MV-4-11 (cell line): ENCODE data around the gene SMIM45.

Experiments
- DNase-seq: peaks from one replicate; lab custom pipeline; 2025; lab: John Stamatoyannopoulos, UW

Gene SMIM45

DNA sequence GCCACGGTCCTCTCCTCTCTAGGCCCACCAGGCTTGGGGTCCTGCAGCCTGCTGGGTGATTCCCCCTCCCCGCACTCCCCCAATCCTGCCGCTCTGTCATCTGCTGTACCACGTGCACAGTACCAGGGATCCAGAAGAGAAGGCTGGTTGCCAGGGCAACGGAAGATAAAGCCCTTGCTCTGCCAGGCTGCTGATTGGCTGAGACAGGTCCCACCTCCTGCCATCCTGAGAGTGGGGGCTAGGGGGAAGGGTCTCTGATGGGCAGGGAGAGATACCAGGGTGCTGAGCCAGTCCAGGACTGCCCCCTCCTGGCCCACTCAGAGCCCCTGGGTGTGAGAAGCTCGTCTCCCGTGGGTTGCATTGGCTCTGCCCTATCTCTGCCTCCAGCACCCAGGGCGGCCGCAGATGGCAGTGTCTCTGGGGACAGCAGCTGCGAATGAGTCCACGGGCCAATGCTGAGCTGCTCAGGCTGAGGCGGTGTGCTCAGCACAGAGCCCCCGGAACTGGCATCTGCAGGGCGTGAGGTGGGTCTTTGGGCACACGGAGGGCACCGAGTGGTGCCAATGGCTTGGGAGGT lies at the start of gene SMIM45:
Gene SMIM45, plus strand, starts transcription at position 253 of the 577 bp plus-strand sequence.
- no peak for DNase-seq

DNA sequence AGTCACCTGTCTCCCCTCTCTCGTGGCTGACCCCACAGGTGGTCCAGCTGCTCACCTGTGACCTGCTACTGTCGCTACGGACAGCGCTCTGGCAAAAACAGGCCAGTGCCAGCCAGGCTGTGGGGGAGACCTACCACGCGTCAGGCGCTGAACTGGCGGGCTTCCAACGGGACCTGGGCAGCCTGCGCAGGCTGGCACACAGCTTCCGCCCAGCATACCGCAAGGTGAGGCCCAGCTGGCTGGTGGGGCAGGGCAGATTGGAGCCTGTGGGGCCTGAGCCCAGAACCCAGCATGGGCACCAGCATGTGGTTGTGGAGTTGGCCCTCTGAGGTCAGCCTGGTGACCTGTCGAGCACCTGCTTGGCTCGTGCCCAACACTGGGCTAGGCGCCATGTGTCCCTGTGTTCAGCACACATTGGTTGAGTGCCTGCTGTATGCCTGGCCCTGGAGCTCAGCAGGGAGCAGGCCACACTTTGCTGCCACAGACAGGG lies 49.0 kb upstream of the SMIM45 start:
- no peak for DNase-seq

DNA sequence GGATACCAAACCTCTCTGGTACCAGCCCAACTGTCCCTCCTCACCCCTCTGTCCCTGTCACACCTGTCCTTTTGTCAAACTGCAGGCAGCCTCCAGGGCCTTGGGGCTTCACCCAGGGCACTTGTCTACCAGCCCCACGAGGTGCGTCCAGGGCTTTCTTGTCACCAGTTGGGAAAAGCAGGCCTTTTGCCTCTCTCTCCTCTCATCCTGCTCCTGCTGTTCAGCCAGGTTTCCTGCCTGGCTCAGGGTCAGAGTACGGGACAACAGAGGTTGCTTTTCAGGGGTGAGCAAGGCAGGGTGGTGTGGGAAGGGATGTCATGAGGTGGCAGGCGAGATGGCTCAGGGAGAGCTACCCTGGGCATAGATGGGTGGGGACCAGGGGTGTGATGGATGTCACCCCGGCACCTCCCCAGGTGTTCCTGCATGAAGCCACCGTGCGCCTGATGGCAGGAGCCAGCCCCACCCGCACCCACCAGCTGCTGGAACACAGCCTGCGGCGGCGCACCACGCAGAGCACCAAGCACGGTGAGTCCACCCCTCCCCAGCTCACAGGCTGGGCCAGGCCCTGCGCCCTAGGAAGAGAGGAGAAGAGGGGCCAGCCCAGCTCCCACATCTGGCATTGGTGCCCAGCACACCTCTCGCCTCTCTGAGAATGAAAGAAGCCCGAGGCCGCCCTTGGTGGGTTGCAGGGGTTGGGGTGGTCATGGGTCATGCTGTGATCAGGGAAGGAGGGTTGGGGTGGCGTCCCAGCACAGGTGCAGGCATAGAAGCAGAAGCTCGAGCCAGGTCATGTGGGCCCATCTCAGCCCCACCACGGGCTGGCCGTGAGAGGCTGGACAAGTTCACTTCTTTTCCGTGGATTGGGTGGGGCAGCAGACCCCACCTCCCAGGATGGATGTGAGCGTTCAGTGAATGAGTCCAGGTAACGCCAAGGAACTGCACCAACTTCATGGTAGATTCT lies 47.2 kb upstream of the SMIM45 start:
- DNase-seq: no peak

DNA sequence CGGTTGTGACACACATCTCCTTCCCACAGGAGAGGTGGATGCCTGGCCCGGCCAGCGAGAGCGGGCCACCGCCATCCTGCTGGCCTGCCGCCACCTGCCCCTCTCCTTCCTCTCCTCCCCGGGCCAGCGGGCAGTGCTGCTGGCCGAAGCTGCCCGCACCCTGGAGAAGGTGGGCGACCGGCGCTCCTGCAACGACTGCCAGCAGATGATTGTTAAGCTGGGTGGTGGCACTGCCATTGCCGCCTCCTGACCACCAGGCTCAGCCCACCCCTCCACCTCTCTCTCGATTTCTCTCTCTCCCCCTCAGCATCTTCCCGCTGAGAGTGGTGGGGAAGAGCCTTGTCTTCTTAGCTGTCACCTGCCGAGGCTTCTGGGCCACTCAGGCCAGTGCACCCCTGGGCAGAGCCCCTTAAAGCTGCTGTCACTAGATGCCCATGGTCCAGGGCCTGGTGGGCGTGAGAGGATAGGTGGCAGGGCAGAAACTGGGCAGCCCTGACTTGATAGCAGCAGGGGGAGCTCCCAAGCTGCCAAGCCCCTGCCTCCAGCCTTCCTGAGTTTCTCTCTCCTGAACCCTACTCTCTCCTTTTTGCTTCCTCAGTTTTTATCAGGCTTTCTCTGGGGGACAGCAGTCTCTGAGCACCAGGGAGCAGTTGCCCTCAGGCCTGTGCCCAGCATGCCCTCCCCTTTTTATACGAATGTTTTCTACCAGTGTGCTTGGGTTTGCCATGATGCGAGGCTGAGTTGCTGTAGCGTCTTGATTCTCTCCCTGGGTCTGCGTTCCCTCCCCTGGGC lies 46.3 kb upstream of the SMIM45 start:
- no peak for DNase-seq

DNA sequence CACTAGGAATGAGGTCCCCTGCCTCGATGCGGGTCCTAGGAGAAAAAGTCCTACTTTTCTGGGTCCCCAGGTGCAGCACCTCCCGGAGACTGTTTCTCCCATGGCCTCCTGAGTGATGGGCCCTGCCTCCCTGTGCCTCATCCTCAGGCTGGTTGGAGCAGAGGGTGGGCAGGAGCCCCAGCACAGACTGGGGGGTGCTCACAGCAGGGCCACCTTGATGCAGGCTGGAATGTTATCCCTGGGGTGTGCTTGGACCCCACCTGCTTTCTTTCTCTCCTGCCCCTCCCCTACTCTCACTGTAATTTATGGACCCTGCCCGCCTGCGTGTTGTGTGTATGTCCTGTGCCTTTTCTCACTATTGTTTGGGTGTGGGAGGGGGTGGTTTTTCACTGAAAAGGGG lies 45.1 kb upstream of the SMIM45 start:
- no peak for DNase-seq

DNA sequence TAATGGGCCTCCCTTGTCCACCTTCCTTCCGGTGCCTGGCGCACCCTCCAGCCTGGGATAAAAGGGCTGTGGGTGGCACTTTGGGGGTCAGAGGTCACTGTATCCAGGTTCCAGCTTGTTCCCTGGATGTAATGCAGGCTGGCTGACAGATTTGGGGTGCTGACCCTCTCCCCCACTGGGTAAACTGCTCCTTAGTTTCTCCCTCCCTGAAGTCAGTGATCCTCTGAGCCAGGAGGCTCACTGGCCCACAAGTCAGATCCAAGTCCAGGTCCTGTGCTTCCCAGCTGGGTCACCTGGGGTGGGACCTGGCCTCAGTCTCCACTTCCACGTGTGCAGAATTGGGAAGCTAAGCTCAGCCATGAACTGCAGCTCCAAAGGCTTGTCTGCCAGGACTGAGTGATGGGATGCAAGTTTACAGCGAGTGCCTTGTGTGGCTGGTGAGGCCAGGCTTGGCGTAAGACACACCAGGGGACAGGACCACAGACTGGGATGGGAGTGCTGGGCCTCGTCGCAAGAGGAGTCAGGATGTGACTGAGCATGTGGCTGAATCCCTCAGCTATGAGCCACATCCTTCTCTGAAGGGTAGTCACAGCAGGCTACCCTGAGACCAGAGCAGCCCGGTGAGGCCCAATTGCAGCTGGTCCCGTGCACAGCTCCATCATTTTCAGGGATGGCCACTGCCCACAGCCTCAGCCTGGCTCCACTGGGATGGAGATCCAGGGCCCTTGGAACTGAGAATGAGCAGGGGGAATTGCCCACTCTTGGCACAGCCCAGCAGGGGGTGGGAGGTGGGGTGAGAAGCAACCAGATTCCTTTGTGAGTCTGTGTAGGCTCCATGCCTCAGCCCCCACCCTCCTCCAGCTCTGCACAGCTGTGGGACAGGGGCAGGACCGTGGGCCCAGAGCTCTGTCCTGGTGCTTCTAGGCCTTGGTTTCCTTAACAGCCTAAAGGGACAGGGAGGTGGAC lies 44.2 kb upstream of the SMIM45 start:
- peak; percentile 37 for DNase-seq

DNA sequence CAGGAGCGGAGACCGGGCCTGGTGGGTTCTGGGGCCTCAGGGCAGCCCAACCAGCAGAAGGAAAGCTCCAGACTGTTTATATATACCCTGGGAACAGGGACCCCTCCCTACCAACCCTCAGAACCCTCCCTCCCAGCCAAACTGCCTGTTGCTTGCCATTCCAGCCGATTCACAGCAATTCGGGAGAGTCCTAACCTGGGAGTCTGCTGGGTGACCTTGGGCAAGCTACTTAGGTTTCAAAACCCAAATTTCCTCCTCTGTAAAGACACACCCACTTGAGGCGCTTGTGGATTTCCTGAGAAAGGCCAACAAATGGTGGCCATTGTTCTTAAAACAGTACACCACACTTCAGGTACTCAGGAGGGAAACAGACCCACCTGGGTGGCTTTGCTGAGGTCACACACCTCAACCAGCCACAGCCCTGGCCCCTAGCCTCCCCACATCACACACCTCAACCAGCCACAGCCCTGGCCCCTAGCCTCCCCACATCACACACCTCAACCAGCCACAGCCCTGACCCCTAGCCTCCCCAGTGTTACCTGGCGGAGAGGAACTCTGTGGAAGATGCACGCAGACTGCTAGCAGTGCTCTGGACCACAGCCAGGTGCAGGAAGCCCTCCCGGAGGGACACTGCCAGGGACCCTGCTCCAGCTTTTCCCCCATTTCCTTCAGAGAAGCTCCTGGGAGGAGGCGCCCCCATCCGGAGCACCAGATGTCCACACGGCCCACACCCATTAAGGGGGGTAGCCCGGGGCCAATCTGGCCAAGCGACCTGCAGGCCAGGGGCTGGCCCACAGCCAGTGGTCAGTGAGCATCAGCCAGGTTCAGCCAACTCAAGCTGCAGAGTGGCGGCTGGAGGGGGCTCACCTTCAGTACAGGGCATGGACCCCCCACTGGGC lies 43.3 kb upstream of the SMIM45 start:
- peak; percentile 36 for DNase-seq

DNA sequence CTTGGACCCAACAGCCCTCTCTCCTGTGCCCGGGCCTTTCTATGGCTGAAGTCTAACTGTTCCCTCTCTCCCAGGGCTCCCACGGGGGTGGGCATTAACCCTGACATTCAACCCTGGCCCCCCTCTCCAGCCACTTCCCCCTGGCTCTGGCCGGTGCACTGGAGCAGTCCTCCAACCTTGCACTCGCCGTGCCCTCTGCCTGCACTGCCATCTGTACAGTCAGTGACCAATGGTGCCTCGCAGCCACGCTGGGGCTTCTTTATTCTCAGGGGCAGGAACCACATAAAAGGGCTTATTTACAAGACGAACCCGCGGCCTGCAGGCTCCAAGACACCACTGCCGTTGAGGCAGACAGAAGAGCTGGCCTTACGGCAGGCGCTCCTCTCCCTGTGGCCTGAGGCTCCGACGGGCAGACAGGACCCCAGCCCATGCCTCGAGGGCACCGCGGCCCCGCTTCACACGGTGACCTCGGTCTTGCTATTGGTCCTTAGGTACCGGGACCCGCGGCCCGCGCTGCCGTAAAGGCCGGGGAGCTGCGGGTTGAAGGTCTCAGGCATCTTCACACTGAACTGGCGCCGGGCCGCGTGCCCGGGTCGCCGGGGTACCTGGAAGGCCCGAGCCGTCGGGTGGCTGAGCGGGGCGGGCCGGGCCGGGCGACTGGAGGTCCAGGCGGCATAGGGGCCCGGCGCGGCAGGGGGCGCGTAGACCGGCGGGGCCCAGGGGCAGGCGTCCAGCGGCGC lies 42.5 kb upstream of the SMIM45 start:
- no peak for DNase-seq

DNA sequence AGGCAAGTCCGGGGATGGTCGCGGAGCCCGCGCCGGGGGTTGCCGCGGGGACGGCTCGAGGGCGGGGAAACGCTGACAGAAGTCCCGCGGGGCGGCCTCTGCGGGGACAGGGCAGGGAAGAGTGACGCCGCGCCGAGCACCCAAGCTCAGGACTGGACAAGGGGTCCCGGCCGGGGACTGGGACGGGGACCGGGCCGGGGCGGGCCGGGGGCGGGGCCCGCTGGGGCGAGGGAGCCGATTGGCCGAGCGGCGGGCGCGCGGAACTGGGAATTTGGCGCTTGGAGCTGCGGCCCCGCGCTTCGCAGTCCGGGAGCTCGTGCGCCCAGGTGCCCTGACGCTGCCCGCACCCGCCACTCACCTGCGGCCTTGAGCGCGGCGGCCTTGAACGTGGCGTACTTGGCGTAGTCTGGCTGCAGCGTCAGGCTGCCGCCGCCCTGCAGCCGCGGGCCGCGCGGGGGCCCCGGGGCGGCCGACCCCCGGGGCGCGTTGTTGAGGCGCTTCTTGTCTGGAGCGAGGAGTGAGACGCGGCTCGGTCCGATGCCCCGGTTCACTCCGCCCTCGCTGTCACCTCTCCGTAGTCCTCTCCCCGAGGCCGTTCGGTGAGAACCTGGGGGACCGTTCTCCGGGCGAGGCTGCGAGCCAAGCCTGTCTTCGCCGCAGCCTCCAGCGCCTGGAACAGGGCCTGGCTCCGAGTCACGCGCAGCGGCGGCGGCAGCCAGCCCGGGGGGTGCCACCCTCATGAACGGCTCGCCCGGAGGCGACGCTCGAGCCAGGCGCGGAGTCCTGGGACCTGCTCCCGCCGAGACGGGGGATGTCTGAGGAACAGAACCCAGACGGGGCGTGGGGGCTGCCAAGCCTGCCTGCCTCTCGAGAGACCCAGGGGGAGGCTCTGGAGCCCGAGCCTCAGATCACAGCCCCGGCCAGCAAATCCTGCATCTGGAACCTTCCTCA lies 41.6 kb upstream of the SMIM45 start:
- no peak for DNase-seq

DNA sequence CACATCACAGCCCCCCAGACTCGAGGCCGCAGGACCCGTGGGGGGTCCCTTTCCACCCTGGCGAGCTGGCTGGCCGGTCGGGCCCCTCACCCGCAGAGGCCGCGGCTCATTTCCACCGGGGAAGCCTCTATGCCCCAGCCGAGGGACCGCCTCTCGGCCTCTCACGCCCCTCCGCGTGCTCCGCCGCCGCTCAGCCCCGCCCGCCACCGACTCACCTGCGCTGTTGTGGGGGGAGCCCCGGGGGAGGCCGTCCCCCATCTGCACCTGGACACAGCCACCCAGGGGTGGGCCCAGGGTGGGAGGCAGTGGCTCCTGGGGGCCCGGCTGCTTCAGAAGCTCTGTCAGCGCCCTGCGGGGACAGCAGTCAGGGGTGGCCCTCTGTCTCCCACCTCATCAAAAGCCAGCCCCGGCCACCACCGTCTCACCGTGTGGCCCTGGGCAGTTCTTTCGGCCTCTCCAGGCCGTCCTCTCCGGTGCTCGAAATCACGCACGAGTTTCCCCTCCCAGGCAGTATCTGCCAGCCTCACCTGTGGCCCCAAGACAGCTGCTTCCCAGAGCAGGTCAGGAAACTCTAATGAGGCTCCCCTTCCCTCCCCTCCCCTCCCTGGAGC lies 40.8 kb upstream of the SMIM45 start:
- DNase-seq: no peak

DNA sequence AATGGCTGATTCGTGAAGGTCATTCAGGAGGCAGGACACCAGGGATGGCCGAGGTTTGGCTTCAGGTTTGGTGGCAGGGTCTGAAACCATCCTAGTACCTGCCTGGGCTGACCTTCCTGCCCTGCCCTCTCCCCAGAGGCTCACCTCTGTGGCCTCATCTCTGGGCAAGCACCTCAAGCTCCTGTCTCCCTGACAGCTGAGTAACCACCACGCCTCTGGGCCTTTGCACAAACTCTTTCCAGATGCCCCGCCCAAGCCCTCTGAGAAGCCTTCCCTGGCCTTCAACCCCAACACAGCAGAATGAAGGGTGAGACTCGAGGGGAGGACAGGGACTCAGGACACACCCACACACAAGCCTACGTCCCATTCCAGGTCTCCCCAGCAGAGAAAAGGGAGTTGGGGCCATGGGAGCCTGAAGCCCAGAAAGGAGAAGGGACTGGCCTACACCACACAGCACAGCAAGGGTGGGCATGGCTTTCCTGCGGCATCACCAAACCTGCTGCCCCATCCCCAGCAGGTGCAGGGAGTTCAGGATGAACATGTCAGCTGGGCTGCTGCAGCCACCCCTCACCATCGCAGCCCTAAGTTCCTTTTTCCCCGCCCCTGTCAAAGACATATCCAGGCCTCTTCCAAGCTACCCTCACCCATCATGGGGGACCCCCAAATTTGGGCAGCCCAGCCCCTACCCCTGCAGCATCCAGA lies 39.5 kb upstream of the SMIM45 start:
- DNase-seq: no peak

DNA sequence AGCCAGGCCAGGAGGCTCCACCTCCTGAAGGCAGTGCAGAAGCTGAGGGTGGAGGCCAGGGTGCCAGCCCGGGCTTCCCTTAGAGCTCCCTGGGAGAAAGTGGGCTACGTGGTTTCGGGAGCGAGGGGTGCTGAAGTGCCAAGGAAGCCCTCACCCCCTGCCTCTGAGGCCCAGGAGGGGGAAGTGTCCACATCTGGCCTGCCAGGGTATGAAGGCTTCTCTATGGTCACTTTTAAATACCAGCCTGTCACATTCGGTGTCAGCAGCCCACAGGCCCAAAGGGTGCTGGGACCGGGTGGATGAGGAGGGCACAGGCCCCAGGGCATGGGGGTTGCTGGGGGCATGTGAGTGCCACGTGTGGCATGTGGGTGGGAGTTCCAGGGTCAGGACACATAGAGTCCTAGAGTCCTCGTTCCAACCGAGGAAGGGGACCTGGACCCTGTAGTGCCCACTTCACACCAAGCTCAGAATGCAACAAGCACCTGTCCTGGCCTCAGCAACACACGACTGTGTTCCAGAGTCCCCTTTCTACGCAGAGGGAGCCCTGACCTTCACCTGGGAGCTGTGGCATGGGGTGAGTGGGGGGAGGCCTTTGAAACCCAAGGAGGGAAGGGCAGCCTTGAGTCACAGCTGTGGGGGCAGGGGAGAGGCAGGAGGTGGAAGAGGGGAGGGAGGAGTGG lies 38.8 kb upstream of the SMIM45 start:
- DNase-seq: no peak

DNA sequence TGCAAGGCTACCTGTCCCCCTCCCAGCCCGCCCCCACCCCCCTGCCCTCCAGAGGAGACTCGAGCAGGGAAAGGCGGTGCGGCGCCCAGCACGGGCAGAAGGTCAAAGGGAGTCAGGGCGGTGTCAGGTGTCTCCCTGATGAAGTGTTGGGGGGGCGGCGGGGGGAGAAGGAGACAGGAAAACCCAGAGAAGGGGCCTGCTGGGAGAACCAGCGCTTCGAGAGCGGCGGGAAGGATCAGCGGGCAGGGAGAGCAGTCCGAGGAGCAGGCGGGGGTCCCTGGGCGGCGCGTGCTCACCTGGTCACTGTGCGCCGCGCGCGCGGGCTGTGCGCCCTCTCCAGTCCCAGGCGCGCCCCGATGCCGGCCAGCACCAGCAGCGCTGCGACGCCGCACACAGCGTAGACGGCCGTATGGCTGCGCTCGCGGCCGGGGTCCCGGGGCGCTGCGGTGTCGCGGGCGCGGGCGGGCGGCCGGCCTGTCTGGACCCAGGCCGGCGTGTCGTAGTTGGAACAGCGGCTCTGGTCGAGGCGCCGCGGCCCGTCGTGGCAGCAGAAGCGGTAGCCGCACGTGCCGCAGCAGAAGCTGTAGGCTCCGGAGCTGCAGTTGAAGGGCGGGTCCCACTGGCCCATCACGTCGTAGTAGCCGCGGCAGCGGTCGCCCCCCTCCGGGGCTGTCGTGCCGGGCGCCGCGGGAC lies 38.0 kb upstream of the SMIM45 start:
- DNase-seq: no peak

DNA sequence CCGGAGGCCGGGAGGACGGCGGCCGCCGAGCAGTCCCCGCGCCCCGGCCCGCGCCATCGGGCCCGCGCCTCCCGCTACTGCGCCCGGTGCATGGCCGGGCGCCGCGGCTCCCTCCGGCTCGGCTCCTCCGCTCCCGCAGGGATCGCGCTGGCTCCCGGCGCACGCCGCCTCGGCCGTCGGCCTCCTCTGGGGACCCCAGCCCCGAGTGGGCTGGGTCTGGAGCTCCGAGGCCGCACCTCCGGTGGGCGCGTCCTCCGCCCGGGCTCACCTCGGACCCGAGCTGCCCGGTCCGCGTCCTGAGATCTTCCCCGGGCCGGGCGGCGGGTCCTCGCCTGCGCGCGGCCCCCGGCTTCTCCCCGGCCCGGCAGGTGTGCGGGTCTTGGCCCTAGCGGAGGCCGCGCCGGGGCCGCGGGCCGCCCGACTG lies 37.3 kb upstream of the SMIM45 start:
- no peak for DNase-seq

DNA sequence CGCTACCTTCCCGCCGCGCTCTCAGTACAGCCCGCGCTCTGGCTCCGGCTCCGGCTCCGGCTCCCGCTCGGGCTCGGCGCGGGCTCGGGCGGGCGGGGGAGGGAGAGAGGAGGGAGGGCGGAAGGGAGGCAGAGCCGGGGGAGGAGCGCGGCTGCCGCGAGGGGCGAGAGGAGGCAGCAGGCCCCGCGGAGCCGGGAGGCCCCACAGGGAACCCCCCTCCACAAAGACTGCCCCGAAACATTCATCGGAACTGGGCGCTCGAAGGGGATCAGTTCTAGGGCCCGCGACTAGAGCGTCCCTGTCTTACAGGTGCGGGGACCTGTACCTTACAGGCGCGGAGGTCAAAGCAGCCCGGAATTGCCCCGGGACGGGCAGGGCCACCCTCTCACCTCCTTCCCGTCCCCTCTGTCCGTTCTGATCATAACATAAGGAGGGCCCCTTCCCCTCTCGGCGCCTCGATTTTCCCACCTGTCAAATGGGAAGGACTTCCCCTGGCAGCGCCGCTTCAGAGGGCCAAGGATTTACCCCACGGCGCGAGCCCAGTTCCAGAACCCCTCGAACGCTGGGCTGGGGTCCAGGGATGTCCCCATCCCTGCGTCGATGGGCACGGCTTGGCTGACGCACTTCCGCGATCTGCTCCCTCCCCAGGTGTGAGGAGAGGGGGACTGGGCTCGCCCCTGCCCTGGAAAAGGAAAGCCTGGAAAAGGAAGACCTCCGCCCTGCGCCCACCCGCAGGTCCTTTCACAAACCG lies 36.7 kb upstream of the SMIM45 start, which contains the start of gene SHISA8:
Gene SHISA8, minus strand, starts transcription at position 40 of the 751 bp plus-strand sequence. CDS start 407 bp downstream, outside the sequence.
- DNase-seq: no peak
